Measurements from ENCODE around the gene PEF1.

GRCh38 chr1:31580891-31581603 lies 63.6 kb downstream of the PEF1 start:
- TF ChIP-seq, protein P1, sequence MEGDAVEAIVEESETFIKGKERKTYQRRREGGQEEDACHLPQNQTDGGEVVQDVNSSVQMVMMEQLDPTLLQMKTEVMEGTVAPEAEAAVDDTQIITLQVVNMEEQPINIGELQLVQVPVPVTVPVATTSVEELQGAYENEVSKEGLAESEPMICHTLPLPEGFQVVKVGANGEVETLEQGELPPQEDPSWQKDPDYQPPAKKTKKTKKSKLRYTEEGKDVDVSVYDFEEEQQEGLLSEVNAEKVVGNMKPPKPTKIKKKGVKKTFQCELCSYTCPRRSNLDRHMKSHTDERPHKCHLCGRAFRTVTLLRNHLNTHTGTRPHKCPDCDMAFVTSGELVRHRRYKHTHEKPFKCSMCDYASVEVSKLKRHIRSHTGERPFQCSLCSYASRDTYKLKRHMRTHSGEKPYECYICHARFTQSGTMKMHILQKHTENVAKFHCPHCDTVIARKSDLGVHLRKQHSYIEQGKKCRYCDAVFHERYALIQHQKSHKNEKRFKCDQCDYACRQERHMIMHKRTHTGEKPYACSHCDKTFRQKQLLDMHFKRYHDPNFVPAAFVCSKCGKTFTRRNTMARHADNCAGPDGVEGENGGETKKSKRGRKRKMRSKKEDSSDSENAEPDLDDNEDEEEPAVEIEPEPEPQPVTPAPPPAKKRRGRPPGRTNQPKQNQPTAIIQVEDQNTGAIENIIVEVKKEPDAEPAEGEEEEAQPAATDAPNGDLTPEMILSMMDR (IDR thresholded peaks at IDR 0.05): no peak
- TF ChIP-seq ZFX (IDR thresholded peaks at IDR 0.05; ENCODE audit: borderline replicate concordance): no peak

Measured in 22Rv1 (cell line).